ENCODE data around the gene CACNA2D3. TPM values are rescaled to one million over a fixed set of nuclear protein-coding genes. Genes with fewer than 3 reads are reported as not detected.

Gene CACNA2D3
- polyA plus RNA-seq, 1 donor (not counting 4 experiments of a cell fraction or from before 2014, with no cell fraction given) = 0.08 TPM

DNA sequence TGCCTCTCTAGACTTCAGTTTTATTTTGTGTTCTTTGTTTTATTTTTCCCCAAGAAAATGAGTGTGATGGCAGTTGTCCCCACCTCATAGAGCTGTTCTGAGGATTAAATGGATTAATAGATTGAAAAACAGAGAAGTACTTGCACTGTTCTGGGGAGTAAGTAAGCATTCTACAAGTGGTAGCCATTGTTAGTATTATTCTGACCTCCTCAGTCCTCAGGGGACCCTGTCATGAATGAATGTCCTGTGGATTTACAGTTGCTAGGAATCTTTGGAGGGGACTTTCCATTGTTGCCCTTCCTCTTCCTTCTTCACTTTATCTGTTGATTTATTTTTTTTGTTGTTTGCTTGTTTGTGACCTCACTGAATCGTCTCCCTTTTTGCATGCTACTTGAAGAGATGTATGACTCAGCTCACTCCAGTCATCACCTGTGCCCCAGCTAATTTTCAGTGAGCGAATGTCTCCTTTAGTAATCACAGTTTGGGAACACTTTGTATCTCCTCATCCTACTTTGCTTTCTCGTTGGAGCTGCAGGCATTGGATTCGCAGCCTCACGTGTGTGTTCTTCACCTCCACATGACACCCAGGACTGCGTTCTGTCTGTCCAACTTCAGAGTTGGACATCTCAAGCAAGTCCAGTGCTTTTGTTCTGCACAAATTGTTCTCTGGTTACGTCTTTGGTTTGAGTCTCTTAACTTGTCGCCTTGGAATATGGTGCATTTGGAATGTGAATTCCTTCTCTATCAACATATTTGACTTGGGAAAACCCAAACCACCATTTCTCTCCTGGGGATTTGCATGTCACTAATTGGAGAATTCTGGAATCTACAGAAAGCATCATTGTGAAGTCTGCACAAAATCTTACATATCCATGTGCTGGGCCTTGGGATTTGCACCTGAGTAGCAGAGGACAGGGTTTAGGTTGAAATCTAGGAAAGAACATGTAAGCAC lies 751.0 kb downstream of the CACNA2D3 start:
- FAIRE-seq (no peak), DNase-seq (ENCODE audit: low read depth, low spot score) (no peak)
- no peaks in the 10 kb centered on the region for H3K9me3 ChIP-seq (ENCODE audit: control insufficient read depth, low read depth, low read length)
- no peak overlapping the region for H3K27ac ChIP-seq (ENCODE audit: control insufficient read depth, insufficient read depth, low read length)
- H3K9me1 ChIP-seq (ENCODE audit: control insufficient read depth, extremely low read depth, insufficient read depth, low read length) = no peaks in the 10 kb centered on the region
- no peak overlapping the region for H3K4me2 ChIP-seq (ENCODE audit: control insufficient read depth, extremely low read depth, insufficient read depth, low read depth, low read length)
- H3K36me3 ChIP-seq (ENCODE audit: control insufficient read depth in 2 of 2, extremely low read depth in 1 of 2, insufficient read depth in 2 of 2, low read length in 2 of 2) = no peaks in the 10 kb centered on the region
- no peaks in the 10 kb centered on the region for H4K20me1 ChIP-seq (ENCODE audit: control insufficient read depth, extremely low read depth, insufficient read depth, low read length)
- H3K27me3 ChIP-seq (ENCODE audit: control insufficient read depth, extremely low read depth, insufficient read depth, low read length) = no peaks in the 10 kb centered on the region
- no peak overlapping the region for H2AFZ ChIP-seq (ENCODE audit: control insufficient read depth, low read length)
- no peak overlapping the region for H3K9ac ChIP-seq (ENCODE audit: control insufficient read depth, extremely low read depth, insufficient read depth, low read length)
- no peaks in the 10 kb centered on the region for H3K79me2 ChIP-seq (ENCODE audit: control insufficient read depth, insufficient read depth, low read length)
- dilution Hi-C loops (cut with MboI; ENCODE audit: extremely low pct_ligation_motif_present, low sequenced_read_pairs) = no loop called here
- TF ChIP-seq EZH2 (IDR thresholded peaks at IDR 0.05; ENCODE audit: low read length) = no peak
- TF ChIP-seq, protein P1, sequence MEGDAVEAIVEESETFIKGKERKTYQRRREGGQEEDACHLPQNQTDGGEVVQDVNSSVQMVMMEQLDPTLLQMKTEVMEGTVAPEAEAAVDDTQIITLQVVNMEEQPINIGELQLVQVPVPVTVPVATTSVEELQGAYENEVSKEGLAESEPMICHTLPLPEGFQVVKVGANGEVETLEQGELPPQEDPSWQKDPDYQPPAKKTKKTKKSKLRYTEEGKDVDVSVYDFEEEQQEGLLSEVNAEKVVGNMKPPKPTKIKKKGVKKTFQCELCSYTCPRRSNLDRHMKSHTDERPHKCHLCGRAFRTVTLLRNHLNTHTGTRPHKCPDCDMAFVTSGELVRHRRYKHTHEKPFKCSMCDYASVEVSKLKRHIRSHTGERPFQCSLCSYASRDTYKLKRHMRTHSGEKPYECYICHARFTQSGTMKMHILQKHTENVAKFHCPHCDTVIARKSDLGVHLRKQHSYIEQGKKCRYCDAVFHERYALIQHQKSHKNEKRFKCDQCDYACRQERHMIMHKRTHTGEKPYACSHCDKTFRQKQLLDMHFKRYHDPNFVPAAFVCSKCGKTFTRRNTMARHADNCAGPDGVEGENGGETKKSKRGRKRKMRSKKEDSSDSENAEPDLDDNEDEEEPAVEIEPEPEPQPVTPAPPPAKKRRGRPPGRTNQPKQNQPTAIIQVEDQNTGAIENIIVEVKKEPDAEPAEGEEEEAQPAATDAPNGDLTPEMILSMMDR (optimal IDR thresholded peaks at IDR 0.05 in 1 of 3, IDR thresholded peaks at IDR 0.05 in 1 of 3, conservative IDR thresholded peaks at IDR 0.05 in 1 of 3; ENCODE audit: extremely low read depth in 1 of 3, insufficient read depth in 2 of 3, low read length in 3 of 3) = no peak
- H3K4me1 ChIP-seq (ENCODE audit: control insufficient read depth, extremely low read depth, insufficient read depth, low read length) = no peaks in the 10 kb centered on the region
- H3K4me3 ChIP-seq (ENCODE audit: control insufficient read depth in 2 of 3, extremely low read depth in 1 of 3, insufficient read depth in 2 of 3, low read depth in 1 of 3, low read length in 3 of 3) = no peak overlapping the region

DNA sequence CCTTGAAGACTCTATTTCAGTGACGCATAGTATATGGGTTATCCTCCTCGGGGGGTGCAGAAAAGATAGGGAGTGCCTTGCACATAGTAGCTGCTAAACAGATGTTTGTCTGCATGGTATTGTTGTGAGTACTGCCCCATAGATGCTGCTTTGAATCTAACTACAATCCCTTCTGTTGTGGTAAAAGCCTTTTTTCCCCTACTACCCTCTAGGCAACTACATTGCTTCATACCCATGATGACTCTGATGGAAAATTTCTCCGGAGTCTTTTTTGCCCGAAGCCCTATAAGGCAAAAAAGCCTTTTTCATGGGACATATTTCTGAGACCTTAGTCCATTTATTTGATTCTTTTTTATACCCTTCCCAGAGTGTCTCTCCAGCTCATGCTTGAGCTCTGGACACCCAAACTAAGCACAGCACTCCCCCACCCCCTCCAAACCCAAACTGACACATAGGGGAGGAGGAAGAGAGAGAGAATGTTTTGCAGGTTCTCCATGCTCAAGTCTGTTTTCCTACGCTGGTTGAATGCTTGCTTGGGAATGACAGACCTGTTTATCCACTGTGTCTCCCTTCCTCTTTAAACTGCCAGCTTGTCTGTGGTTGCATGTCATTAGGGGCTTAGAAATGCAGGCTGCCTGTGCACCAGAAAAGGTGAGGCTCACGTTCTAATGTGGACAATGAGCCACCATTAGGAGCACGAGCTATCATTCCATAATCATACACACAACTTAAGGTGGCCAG lies 752.6 kb downstream of the CACNA2D3 start:
- H3K4me1 ChIP-seq (ENCODE audit: control insufficient read depth, extremely low read depth, insufficient read depth, low read length) = no peaks in the 10 kb centered on the region
- H3K9me1 ChIP-seq (ENCODE audit: control insufficient read depth, extremely low read depth, insufficient read depth, low read length) = no peaks in the 10 kb centered on the region
- no peak overlapping the region for H3K4me2 ChIP-seq (ENCODE audit: control insufficient read depth, extremely low read depth, insufficient read depth, low read depth, low read length)
- H3K9me3 ChIP-seq (ENCODE audit: control insufficient read depth, low read depth, low read length) = no peaks in the 10 kb centered on the region
- no peaks in the 10 kb centered on the region for H4K20me1 ChIP-seq (ENCODE audit: control insufficient read depth, extremely low read depth, insufficient read depth, low read length)
- peak; percentile 9 for FAIRE-seq
- no peak for DNase-seq (ENCODE audit: low read depth, low spot score)
- H2AFZ ChIP-seq (ENCODE audit: control insufficient read depth, low read length) = no peak overlapping the region
- H3K79me2 ChIP-seq (ENCODE audit: control insufficient read depth, insufficient read depth, low read length) = no peaks in the 10 kb centered on the region
- H3K4me3 ChIP-seq (ENCODE audit: control insufficient read depth in 2 of 3, extremely low read depth in 1 of 3, insufficient read depth in 2 of 3, low read depth in 1 of 3, low read length in 3 of 3) = no peak overlapping the region
- H3K27ac ChIP-seq (ENCODE audit: control insufficient read depth, insufficient read depth, low read length) = no peak overlapping the region
- no peaks in the 10 kb centered on the region for H3K27me3 ChIP-seq (ENCODE audit: control insufficient read depth, extremely low read depth, insufficient read depth, low read length)
- TF ChIP-seq, protein P1 (optimal IDR thresholded peaks at IDR 0.05 in 1 of 3, IDR thresholded peaks at IDR 0.05 in 1 of 3, conservative IDR thresholded peaks at IDR 0.05 in 1 of 3; ENCODE audit: extremely low read depth in 1 of 3, insufficient read depth in 2 of 3, low read length in 3 of 3) = no peak
- TF ChIP-seq EZH2 (IDR thresholded peaks at IDR 0.05; ENCODE audit: low read length) = no peak
- H3K9ac ChIP-seq (ENCODE audit: control insufficient read depth, extremely low read depth, insufficient read depth, low read length) = no peak overlapping the region
- no peaks in the 10 kb centered on the region for H3K36me3 ChIP-seq (ENCODE audit: control insufficient read depth in 2 of 2, extremely low read depth in 1 of 2, insufficient read depth in 2 of 2, low read length in 2 of 2)
- dilution Hi-C loops (cut with MboI; ENCODE audit: extremely low pct_ligation_motif_present, low sequenced_read_pairs) = no loop called here
